ENCODE measurements around the gene SIRT3. TPM values are rescaled to one million over a fixed set of nuclear protein-coding genes. Genes with fewer than 3 reads are reported as not detected.

The SIRT3 gene
- total RNA-seq, 2 experiments from 2014 or later, result 27.7 to 32.1 TPM

GRCh38 chr11:200224-201003, 35.7 kb downstream of the SIRT3 start:
- CTCF ChIA-PET, result interaction anchor here (1.0 to 1.4 kb wide), 2 partner anchors 37 to 50 kb away, joined by 3 read pairs; no protein-coding TSS in a partner anchor
- no peak overlapping the region for H3K4me3 Mint-ChIP-seq

DNA sequence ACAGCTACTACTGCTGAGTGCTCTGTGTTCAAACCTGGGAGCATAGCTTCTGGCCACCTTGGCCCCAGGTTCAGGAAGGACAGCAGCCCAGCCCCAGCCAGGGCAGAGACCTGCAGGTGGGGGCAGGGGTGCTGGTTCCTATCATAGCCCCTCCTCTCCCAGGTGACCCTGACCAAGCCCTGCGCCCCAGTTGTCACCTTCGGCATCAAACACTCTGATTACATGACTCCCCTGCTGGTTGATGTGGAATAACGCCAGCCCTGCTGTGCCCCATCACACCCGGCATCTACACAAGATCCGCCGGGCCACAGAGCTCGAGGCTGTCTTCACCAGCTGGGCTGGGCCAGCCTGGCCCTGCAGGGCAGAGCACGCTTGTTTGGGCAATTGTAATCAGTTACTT, 36.4 kb downstream of the SIRT3 start:
- Mint-ChIP-seq H3K36me3 (ENCODE audit: low read depth) (peaks cover 14% of the 10 kb centered on the region), H3K9me3 (no peaks in the 10 kb centered on the region), H3K27ac (no peak overlapping the region), H3K4me3 (no peak overlapping the region), H3K27me3 (no peaks in the 10 kb centered on the region), H3K4me1 (ENCODE audit: low read depth) (peaks cover 37% of the 10 kb centered on the region)
- TF ChIP-seq, protein P1, sequence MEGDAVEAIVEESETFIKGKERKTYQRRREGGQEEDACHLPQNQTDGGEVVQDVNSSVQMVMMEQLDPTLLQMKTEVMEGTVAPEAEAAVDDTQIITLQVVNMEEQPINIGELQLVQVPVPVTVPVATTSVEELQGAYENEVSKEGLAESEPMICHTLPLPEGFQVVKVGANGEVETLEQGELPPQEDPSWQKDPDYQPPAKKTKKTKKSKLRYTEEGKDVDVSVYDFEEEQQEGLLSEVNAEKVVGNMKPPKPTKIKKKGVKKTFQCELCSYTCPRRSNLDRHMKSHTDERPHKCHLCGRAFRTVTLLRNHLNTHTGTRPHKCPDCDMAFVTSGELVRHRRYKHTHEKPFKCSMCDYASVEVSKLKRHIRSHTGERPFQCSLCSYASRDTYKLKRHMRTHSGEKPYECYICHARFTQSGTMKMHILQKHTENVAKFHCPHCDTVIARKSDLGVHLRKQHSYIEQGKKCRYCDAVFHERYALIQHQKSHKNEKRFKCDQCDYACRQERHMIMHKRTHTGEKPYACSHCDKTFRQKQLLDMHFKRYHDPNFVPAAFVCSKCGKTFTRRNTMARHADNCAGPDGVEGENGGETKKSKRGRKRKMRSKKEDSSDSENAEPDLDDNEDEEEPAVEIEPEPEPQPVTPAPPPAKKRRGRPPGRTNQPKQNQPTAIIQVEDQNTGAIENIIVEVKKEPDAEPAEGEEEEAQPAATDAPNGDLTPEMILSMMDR (IDR thresholded peaks at IDR 0.05), result no peak
- no peak for ATAC-seq
- POLR2A ChIA-PET, result interaction anchor here (0.8 kb wide), 1 partner anchor 9 kb away, joined by 3 read pairs; no protein-coding TSS in a partner anchor
- DNase-seq, result no peak
- CTCF ChIA-PET, result interaction anchor here (1.0 to 1.4 kb wide), 2 partner anchors 38 to 51 kb away, joined by 3 read pairs; no protein-coding TSS in a partner anchor
- intact Hi-C loops (cut with micrococcal nuclease), result no loop called here

More at GRCh38 chr11:200224-201003, 35.7 kb downstream of the SIRT3 start:
- H3K27ac Mint-ChIP-seq, result peak overlapping the region; percentile 59
- DNase-seq, result no peak
- ATAC-seq, result no peak
- peaks cover 42% of the 10 kb centered on the region for H3K4me1 Mint-ChIP-seq (ENCODE audit: low read depth)
- peaks cover 20% of the 10 kb centered on the region for H3K36me3 Mint-ChIP-seq (ENCODE audit: low read depth)
- H3K27me3 Mint-ChIP-seq, result no peaks in the 10 kb centered on the region
- no peaks in the 10 kb centered on the region for H3K9me3 Mint-ChIP-seq
- TF ChIP-seq, protein P1 (IDR thresholded peaks at IDR 0.05), result no peak
- intact Hi-C loops (cut with micrococcal nuclease), result no loop called here
- POLR2A ChIA-PET, result no interaction called here

DNA sequence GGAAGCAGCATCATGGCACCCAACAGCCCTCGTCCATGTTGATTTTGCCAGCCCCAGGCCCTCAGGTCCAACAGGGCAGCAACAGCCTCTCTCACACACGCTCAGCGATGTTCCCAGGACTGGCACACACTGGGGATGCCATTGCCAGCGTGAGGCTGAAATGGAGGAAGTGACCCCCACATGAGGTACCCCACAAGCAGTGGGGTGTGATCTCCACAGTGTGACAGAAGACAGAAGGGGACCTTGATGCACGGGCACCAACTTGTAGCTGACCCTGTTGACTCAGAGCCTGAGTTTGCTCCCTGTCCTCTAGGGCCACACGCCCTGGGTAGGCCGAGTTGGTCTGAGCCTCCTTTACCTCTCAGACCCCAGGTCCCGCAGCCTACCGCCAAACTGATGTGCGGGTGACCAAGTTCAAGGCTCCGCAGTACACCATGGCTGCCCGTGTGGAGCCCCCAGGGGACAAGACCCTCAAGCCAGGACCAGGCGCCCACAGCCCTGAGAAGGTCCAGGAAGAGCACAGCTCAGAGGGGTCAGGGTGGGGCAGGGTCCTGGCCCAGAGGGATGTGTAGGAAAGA, 37.0 kb downstream of the SIRT3 start:
- no peaks in the 10 kb centered on the region for H3K27me3 Mint-ChIP-seq
- peaks cover 10% of the 10 kb centered on the region for H3K36me3 Mint-ChIP-seq (ENCODE audit: low read depth)
- ChIA-PET POLR2A (interaction anchor here (0.8 kb wide), 2 partner anchors 10 to 69 kb away, joined by 3 to 4 read pairs; no protein-coding TSS in a partner anchor), CTCF (interaction anchor here (1.0 kb wide), 1 partner anchor 51 kb away, joined by 3 read pairs; no protein-coding TSS in a partner anchor)
- no peak for ATAC-seq
- intact Hi-C loops (cut with micrococcal nuclease), result no loop called here
- H3K9me3 Mint-ChIP-seq, result no peaks in the 10 kb centered on the region
- DNase-seq, result peak; percentile 3
- H3K4me3 Mint-ChIP-seq, result no peak overlapping the region
- TF ChIP-seq, protein P1 (IDR thresholded peaks at IDR 0.05), result no peak
- H3K4me1 Mint-ChIP-seq (ENCODE audit: low read depth), result peaks cover 32% of the 10 kb centered on the region
- no peak overlapping the region for H3K27ac Mint-ChIP-seq

DNA sequence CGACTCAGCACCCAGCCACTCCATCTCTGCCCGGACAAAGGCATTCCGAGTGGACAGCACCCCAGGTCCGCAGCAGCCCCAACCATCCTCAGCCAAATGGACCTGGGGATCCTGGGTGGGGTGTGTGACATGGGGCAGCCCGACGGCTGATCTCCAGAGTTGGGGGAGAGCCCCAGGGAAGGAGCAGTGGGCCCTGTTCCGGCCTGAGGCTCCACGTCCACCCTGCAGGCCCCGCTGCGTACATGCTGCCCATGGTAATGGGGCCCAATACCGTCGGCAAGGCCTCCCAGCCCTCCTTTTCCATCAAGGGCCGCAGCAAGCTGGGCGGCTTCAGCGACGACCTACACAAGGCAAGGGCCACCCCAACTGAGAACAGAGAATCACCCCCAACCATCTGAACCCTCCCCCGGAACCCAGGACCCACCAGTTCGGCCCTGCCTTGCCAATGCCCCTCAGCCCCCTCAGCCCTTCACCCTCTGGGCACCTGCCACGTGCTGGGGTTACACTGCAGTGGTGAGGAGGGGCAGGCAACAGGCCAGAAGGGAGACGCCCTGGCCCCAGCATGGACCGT, 37.8 kb downstream of the SIRT3 start:
- Mint-ChIP-seq H3K4me3 (no peak overlapping the region), H3K9me3 (no peaks in the 10 kb centered on the region), H3K27ac (no peak overlapping the region), H3K36me3 (ENCODE audit: low read depth) (peaks cover 10% of the 10 kb centered on the region), H3K4me1 (ENCODE audit: low read depth) (peaks cover 24% of the 10 kb centered on the region), H3K27me3 (no peaks in the 10 kb centered on the region)
- intact Hi-C loops (cut with micrococcal nuclease), result no loop called here
- CTCF ChIA-PET, result no interaction called here
- ATAC-seq (no peak), DNase-seq (no peak)
- POLR2A ChIA-PET, result no interaction called here
- TF ChIP-seq, protein P1 (IDR thresholded peaks at IDR 0.05), result no peak

Data from activated CD8-positive, alpha-beta T cell treated with anti-CD3 and anti-CD28 coated beads for 36 hours (primary cell).